GM12865 (cell line): ENCODE measurements around the gene PIGK.

Experiments used
- DNase-seq: peaks from one replicate; pipeline ENCODE4 v3.0.0; 2010; ENCODE audit warnings: low read depth
- H3K4me3 ChIP-seq: 2 replicates; pipeline ENCODE4 v1.5.1; 2011; ENCODE audit warnings: mild to moderate bottlenecking, low read depth, low read length, control low read depth
- CTCF ChIP-seq: IDR thresholded peaks from 2 replicates; pipeline ENCODE4 v1.5.1; 2011; ENCODE audit warnings: low read length, control low read depth, low read depth, inconsistent platforms; ENCODE audit not compliant: insufficient read depth; ENCODE audit errors: missing control alignments

PIGK gene

GRCh38 chr1:77219166-77219887 lies at the start of gene PIGK:
PIGK (minus strand) TSS chr1:77219430; CDS start chr1:77219402, 28 bp downstream.
- peak; percentile 94 for DNase-seq
- H3K4me3 ChIP-seq, result peak within 1 kb of the TSS; percentile 97
- TF ChIP-seq CTCF, result no peak

GRCh38 chr1:77267035-77267434 lies 47.8 kb upstream of the PIGK start:
- DNase-seq, result no peak
- no peak overlapping the region for H3K4me3 ChIP-seq
- no peak for TF ChIP-seq CTCF

GRCh38 chr1:77265180-77265579 lies 46.0 kb upstream of the PIGK start:
- no peak overlapping the region for H3K4me3 ChIP-seq
- TF ChIP-seq CTCF, result no peak
- DNase-seq, result no peak

GRCh38 chr1:77263708-77264107 lies 44.5 kb upstream of the PIGK start:
- no peak for TF ChIP-seq CTCF
- DNase-seq, result no peak
- H3K4me3 ChIP-seq, result no peak overlapping the region

GRCh38 chr1:77253211-77253610 lies 34.0 kb upstream of the PIGK start:
- H3K4me3 ChIP-seq, result no peak overlapping the region
- TF ChIP-seq CTCF, result no peak
- DNase-seq, result no peak

GRCh38 chr1:77250126-77250525 lies 30.9 kb upstream of the PIGK start:
- no peak for DNase-seq
- no peak for TF ChIP-seq CTCF
- no peak overlapping the region for H3K4me3 ChIP-seq

- no peak for TF ChIP-seq CTCF
- no peak for DNase-seq
- no peak overlapping the region for H3K4me3 ChIP-seq
Measured at GRCh38 chr1:77245830-77246229, 26.6 kb upstream of the PIGK start.
